SU-DHL-6 (cell line): Measurements from ENCODE around the gene KRT2.

Experiments
- CTCF ChIP-seq: fragments of 200-600 bp; sonication (generic); IDR thresholded peaks from one replicate; pipeline ENCODE4 v1.5.1; 2017; ENCODE audit warnings: antibody characterized with exemption, mild to moderate bottlenecking, low read length, moderate library complexity; ENCODE audit not compliant: insufficient read depth, poor library complexity, severe bottlenecking
- EZH2phosphoT487 ChIP-seq: fragments of 200-600 bp; sonication (generic), shearing (Covaris generic); conservative IDR thresholded peaks from 2 replicates; pipeline ENCODE4 v1.6.1; 2018; ENCODE audit warnings: mild to moderate bottlenecking, antibody characterized with exemption, low read length, moderate library complexity, mixed read lengths

- TF ChIP-seq CTCF (no peak), EZH2phosphoT487 (no peak)
These were observed 47.4 kb upstream of the KRT2 start for GRCh38 chr12:52699373-52699772.
